HL-60/S4 (cell line): ENCODE data around the gene ZNF524.

ENCODE experiments used
- in situ Hi-C: fragments of 300-500 bp; cut with MboI; formaldehyde crosslinking; loops from 2 replicates; pipeline ENCODE4 v1.14.3; 2022; ENCODE audit warnings: low sequenced_read_pairs

The ZNF524 gene

DNA sequence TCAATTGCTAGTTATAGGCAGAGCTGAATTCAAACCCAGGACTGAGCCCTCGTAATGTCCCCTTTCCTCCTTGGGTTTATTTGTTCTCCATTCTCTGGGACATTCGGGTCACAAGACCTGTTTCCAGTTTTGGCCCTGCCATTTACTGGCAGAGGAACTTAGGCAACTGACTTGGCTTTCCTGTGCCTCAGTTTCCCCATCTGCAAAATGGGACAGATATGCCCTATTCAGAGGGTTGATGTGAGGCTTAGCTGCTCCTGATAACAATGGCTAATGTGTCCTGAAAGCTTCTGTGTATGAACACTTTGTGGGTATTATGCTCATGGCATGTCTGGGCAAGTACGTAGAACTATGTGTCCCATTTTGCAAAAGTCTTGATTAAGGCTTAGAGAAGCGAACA, 996 bp downstream of the ZNF524 start:
- in situ Hi-C loops = no loop called here

GRCh38 chr19:55602104-55603001, 2.3 kb downstream of the ZNF524 start:
- in situ Hi-C loops = no loop called here

DNA sequence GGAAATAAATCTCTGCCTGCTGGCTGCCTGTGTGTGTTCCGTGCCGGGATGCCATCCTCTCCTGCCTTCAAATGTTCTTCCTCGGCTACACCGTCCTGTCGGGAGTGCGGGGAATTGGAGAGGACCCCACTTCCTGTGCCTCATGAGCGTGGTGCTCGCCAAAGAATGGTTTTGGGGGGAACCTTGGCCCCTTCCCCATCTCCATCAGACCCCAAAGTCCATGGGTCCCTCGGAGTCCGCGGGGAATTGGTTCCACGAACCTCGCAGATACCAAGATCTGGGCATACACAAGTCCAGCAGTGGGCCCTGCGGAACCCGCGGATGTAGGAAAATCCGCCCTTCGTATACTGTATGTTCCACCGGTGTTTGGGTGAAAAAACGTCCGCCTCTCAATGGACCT, 3.0 kb downstream of the ZNF524 start:
- in situ Hi-C loops = no loop called here

DNA sequence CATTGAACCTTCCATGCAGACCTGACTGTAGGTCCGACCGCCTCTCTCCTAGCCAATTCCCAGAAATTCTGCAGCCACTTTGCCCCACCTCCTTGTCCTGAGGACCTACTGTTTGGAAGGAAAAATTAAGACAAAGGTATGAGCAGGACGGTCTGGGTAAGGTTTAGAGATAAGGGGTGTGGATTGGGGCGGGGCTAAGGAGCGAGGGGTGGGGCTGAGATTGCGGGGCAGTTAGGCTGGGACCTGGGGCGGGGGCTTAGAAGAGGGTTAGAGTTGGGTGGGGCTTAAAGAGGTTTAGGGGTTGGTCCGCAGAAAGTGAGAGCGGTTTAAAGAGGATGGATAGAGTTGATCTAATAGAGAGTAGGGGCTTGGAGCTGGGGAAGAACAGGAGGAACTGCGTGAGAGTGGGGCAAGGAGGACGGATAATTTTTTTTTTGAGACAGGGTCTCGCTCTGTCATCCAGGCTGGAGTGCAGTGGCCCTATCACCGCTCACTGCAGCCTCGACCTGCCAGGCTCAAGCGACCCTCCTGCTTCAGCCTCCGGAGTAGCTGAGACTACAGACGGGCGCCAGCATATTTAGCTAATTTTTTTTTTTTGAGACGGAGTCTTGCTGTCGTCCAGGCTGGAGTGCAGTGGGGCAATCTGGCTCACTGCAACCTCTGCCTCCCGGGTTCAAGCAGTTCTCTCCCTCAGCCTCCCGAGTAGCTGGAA, 3.6 kb downstream of the ZNF524 start:
- in situ Hi-C loops = no loop called here

- in situ Hi-C loops = no loop called here
Measured at GRCh38 chr19:55605207-55605636, 5.1 kb downstream of the ZNF524 start.

DNA sequence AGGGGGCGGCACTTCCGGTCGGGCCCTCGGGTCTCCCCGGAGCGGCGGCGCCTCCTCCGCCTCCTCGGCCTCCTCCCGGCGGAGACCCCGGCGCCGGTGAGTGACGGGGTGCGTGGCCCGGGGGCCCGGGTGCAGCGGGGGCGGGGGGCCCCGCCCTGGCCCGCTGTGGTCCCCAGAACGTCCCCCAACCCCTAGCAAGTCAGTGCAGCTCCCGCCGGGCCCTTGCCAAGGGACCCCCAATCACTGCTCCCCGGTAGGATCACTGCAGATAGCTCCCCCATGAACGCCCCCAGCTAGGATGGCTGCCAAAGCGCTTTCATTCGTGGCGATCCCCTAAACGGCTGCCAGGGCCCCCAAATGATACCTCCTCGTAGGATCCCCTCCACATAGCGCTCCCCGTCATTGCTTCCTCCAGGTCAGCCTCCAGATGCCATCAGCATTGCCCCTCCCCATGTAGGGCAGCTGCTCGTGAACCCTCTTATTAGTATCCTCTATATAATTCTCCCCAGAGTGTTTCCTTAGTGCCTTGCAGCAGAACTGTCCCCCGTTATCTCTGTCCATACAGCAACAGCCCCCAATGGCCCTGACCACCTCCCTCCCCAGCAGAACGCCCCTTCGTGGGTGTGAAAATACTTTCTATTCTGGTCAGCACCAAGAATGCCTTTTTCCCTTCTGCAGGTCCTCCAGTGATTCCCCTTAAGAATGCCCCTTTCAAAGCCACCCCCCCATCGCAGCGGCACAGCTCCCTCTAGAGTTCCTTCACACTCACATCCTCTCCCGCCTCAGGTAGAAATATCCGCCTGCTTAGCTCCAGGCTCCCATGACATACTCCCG, 5.8 kb downstream of the ZNF524 start, which contains the start of gene ZNF865:
TSS of gene ZNF865 (plus strand) at position 11 of the 834 bp plus-strand sequence. CDS start 7,972 bp downstream, outside the sequence.
- in situ Hi-C loops = no loop called here

DNA sequence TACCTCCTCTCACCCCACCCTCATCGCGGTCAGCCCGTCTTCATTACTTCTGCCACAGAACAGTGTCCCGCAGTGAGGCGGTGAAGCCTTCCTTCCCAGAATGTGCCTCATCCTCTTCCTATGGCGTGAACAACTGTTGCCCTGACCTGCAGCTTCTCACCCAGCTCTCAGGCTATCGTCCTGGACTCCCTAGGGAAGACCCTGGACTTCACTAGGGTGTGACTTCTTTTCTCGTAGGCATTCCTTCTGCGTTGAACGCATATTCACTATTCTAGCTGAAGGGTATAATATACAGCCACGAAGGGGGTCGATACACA, 6.3 kb downstream of the ZNF524 start:
- in situ Hi-C loops = no loop called here

DNA sequence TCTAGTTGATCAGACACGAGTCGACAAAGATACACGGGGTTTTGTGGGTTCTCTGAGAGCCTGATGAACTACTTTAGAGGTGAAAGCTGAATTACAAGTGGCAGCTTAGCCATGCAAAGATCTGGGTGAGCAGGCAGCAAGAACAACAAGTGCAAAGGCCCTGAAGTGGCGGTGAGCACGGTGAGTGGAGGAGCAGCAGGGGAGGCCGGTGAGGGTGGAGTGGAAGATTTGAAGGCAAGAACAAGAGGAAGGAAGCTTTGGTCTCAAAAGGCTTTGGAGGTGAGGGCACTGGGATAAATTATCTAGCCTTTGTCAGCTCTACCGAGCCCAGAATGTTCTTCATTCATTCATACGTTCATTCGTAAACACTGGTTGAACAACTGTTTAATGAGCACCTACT, 6.7 kb downstream of the ZNF524 start:
- in situ Hi-C loops = no loop called here

- in situ Hi-C loops = no loop called here
Measured at GRCh38 chr19:55609326-55609725, 9.2 kb downstream of the ZNF524 start.

- in situ Hi-C loops = no loop called here
Measured at GRCh38 chr19:55611300-55611982, 11.4 kb downstream of the ZNF524 start.

DNA sequence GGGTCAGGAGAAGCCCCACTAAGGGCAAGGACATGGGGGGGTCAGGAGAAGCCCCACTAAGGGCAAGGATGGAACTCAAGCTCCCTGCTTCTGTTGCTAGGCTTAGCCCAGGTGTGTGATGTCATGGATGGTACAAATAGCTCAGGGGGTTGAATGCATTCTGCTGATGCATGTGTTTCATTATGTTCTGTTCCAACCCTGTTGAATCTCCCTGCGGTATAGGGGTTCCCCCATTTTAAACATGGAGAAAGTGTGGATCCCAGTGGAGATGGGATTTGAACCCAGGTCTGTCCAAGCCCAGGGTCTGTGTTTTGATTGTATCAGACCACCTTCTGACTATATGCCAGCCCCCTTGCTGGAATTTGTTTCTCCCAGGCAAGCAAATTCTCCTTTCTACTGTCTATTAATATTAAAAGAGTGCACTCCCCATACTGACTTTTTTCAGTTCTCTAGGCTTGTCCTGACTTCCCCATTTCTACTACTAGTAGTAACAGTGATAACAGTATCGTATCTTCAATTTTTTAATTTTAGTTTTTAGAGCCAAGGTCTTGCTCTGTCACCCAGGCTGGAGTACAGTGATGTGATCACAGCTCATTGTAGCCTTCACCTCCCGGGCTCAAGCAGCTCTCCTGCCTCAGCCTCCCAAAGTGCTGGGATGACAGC, 12.0 kb downstream of the ZNF524 start:
- in situ Hi-C loops = no loop called here

DNA sequence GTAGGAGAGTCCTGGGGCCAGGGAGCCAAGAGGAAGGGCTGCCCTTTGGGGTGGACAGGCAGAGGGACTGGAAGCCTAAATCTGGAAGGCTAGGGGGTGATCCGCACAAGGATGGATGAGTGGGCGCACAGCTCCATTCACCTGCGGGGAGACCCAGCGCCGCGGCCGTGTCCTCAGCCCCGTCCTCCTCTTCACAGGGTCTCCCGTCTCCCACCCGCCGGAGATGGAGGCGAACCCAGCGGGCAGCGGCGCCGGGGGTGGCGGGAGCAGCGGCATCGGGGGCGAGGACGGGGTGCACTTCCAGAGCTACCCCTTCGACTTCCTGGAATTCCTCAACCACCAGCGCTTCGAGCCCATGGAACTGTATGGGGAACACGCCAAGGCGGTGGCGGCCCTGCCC, 13.3 kb downstream of the ZNF524 start:
- in situ Hi-C loops = no loop called here

- in situ Hi-C loops = no loop called here
Measured at GRCh38 chr19:55613930-55614710, 14.0 kb downstream of the ZNF524 start.

DNA sequence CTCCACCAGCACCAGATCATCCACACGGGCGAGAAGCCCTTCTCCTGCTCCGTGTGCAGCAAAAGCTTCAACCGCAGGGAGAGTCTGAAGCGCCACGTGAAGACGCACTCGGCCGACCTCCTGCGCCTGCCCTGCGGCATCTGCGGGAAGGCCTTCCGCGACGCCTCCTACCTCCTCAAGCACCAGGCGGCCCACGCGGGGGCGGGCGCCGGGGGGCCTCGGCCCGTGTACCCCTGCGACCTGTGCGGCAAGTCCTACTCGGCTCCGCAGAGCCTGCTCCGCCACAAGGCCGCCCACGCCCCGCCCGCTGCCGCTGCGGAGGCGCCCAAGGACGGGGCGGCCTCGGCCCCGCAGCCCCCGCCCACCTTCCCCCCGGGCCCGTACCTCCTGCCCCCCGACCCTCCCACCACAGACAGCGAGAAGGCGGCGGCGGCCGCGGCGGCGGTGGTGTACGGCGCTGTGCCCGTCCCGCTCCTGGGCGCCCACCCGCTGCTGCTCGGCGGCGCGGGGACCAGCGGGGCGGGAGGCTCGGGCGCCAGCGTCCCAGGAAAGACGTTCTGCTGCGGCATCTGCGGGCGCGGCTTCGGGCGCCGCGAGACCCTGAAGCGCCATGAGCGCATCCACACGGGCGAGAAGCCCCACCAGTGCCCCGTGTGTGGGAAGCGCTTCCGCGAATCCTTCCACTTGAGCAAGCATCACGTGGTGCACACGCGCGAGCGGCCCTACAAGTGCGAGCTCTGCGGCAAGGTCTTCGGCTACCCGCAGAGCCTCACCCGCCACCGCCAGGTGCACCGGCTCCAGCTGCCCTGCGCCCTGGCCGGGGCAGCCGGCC, 14.8 kb downstream of the ZNF524 start:
- in situ Hi-C loops = no loop called here

- in situ Hi-C loops = no loop called here
Measured at GRCh38 chr19:55615543-55616394, 15.7 kb downstream of the ZNF524 start.

DNA sequence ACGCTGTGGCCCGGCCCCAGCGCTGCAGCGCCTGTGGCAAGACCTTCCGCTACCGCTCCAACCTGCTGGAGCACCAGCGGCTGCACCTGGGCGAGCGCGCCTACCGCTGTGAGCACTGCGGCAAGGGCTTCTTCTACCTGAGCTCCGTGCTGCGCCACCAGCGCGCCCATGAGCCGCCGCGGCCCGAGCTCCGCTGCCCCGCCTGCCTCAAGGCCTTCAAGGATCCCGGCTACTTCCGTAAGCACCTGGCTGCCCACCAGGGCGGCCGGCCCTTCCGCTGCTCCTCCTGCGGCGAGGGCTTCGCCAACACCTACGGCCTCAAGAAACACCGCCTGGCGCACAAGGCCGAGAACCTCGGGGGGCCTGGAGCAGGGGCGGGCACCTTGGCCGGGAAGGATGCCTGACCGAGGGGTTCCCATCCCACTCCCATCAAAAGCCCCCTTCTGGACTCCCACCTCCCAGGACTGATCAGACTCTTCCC, 16.3 kb downstream of the ZNF524 start:
- in situ Hi-C loops = no loop called here

GRCh38 chr19:55617426-55617825, 17.3 kb downstream of the ZNF524 start:
- in situ Hi-C loops = no loop called here
